ENCODE measurements around the gene HSPA12B.

DNA sequence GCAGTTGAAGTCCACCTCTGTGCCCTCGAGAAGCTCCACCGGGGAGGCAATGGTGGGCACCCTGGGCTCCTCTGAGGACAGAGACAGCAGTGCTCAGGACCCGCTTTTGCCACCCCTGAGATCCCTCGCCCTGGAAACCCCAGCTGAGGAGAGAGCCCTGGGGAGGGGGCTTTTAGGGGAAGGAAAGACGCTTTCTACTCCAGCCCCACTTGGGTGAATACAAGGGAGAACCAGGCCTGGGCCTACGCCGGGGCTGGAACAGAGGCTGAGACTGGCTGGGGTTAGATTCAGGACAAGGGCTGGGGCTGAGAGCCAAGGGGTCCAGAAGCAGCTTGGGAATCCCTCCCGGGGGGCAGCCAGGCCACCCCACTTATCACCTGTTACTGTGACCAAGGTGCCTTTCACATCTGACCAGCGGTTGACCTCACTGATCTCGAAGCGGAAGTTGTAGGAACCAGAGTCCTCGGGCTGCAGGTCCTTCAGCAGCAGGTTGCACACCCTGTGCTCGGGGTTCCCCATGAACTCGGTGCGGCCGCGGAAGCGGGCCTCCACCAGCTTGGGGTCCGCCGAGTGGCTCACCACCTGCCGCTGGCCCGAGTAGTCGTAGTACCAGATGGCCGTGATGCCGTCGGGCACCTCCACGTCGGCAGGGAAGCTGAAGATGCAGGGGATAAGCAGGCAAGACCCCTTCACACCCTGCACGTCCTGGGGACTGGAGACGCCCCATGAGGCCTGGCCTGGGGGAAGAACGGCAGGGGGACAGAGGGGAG, 26.3 kb upstream of the HSPA12B start:
- TF ChIP-seq HDAC2 (IDR thresholded peaks at IDR 0.05; ENCODE audit: borderline replicate concordance in 1 of 2, low read depth in 2 of 2, low read length in 2 of 2) (no peak), SAP30 (IDR thresholded peaks at IDR 0.05; ENCODE audit: insufficient read depth, insufficient replicate concordance, low read length) (no peak), RAD21 (IDR thresholded peaks at IDR 0.05 in 1 of 2, conservative IDR thresholded peaks at IDR 0.05 in 1 of 2; ENCODE audit: low read depth in 2 of 2, low read length in 2 of 2) (no peak), JUND (IDR thresholded peaks at IDR 0.05; ENCODE audit: low read length) (no peak)

Data from H1 (cell line).